HG03442 (cell line): ENCODE data around the gene PDGFRB.

Source experiments
- ATAC-seq: cut with Tn5 transposase; IDR thresholded peaks from one replicate; pipeline ENCODE4 v1.9.1; 2021; ENCODE audit warnings: mild to moderate bottlenecking, moderate library complexity; ENCODE audit not compliant: unreplicated experiment

The PDGFRB gene

DNA sequence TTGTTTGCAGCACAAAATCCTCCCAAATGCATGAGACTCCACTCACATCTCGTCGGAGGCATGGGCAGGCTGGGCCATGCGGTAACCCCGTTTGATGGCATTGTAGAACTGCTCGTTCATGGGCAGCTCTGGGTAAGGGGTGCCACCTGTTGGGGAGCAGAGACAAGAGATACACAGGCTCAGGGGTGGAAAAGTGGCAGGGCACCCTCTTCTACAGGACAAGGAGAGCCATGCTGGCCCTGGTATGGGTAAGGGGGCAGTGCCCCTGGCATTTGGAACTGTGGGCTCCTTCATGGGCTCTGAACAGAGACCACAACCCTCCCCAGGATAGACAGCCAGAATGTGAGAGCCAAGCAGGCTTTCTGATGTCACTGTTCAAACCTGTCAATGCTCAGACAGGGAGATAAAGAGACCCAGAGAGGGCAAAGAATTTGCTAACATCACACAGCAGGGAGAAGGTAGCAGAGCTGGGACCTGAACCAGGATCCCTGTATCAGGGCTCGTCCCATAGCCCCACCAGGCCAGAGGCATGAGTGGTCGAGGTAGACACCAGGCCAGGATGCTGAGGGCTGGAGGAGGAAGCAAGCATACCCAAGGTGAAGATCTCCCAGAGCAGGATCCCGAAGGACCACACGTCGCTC, 36.1 kb downstream of the PDGFRB start:
- no peak for ATAC-seq

DNA sequence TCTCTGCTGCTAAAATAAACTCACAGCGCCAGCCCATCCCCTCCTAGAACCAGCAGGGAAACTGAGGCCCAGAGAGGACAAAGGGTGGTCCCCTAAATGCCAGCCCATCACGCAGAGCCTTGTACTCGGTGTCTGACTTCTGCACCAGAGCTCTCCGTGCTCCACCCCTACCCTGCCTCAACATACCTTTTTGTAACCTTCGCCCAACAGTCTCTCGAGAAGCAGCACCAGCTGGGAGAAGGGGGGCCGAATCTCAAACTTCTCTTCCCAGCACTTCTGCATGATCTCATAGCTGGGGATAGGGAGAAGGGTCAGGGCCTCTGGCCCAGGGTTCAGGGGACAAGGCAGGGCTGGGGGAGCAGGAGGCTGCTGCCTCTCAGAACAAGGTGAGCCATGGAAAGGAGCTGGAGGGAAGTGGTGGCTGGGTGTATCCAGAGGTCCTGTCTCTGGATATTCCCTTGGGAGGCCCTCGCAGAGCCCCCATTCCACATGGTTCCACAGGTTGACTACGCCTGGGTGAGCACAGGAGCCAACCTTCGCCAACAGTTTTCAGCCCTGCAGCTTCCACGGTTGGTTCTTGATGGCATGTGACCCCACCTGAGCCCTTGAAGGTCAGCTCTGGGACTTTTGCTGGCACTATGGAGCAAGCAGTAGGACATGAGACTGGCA, 37.0 kb downstream of the PDGFRB start:
- no peak for ATAC-seq

DNA sequence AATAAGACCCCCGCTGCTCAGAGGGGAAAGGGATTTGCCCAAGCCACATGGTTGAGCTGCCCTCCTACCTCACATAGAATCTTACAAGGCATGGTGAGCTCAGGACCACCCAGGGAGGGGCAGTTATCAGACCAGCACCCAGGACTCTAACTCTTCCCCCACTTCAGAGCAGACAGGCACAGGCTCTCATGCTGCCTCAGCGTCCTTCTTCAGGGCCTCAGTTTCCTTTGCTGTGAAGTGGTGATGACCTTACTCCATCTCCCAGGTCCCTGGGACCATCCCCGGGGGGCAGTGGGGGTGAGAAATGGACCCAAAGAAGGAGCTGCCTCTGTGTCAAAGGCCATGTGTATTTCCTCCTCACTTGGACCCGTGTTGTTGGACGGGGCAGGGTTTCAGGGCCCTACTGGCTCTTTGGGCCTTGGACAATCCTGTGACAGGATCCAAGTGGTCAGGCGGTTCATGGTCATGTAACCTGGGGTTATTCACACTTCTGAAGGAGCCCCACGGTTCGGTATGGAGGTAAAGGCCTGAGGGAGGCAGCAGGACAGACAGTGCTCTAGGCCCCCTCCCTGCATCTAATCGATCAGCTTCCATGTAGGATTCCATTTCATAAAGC, 37.6 kb downstream of the PDGFRB start:
- ATAC-seq: no peak

DNA sequence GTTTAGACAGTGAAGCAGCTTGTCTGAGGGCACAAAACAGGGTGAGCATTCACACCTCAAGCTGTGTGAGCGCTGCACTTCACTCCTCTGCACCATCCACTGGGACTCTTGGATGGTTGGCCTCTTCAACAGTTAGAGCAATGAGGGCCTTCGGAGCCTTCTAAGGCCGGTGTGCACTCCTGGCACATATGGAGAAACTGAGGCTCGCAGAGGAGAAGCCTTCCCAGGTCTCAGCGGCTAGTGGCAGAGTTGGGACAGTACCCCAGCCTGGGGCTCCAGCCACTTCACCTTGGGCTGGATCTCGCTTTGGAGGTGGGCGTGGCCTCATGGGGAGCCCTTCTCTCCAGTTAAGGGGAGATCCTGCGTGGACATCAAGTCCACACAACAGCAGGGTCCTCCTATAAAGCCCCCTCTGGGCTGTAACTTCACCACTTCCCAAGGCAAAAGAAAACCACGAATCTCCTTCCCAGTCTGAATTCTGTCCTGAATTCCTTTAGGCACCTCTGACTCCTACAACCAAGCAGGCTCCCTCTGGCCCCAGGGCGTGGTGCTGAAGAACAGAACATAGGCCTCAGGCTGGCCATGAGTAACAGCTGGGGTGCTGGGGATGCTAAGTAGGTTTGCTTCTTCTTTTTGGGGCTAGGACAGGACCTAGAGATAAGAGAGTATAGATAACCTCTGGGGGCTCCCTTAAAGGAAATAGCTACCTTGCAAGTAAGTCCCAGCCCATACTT, 38.8 kb downstream of the PDGFRB start:
- no peak for ATAC-seq

DNA sequence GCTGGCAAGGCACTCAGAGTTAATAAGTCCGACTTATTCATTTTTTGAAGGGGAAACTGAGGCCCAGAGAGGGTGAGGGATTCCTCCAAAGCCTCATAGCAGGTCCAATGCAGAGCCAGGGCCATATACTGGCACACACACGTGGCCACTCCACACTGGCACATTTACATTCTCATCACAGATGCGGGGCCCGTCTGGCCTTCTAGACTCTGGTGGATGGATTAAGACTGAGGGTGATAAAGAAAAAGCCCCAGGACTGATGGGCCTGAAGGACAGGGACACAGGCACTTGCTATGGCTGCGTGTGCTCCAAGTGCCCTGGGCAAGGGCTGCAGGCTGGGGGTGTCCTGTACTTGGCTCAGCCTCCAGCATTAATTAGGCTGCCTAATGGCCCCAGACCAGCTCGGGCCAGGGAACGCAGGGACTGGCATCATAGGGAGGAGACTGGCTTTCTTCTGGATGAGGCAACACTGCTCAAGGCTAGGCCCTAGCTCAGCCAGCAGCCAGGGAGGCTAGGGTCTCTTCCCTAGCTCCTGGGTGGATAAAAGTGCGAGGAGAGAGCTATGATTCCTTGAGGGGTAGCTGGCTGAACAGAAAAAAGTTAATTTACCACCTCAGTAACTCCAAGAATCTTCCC, 40.8 kb downstream of the PDGFRB start:
- ATAC-seq: no peak

DNA sequence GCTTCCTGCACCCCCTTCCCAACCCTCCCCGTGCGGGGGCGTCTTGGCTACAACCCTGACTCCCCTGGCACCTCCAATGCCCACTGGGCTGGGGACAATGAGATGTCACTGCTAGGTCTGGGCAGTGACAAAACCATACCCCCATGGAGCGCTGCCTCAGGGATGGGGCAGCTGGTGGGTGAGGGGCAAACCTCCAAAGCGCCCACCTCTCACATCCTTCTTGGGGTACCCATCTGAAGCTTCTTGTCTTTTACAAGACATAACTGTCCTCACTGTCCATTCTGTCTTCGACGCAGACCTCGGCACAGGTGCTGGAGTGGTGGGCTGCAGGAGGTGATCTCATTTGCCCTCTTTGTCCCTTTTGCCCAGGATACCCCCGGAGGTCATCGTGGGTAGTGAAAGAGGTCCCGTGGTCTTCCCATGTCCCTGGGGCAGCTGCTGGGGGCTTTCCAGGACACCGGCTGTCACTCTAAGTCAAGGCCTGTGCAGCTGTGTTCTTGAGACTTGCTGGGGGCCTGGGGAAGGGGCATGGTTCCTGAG, 41.5 kb downstream of the PDGFRB start:
- no peak for ATAC-seq

DNA sequence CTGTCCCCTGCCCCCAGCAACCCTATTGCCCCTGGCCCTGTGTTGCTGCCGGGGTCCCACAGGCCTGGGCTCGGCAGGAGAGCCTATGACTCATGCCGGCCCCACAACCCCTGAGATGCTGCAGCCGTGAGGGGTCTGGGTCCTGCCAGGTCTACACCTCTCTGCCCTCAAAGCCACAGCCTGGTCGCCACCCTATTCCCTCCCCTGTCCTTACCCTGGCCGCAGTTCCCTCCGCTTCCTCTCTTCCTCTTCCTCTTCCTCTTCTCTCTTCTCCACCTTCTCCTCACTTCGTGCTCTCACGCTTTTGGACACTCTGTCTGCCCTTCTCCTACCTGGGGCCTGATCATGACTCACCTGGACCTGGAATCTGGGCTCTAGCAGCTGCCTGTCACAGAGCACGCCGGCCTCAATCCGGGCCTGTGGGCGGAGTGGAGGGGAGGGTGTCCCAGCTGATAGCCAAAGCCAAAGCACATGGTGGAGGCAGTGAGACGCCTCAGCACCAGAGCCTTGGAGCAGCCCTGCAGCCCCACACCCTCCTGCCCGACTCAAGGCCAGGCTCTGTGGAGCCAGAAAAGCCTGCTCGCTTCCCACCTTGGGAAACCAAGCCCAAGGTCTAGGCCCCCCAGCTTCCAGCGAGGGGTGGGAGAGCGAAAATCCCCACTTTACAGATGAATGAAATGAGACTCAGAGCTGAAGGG, 42.4 kb downstream of the PDGFRB start:
- ATAC-seq: no peak

DNA sequence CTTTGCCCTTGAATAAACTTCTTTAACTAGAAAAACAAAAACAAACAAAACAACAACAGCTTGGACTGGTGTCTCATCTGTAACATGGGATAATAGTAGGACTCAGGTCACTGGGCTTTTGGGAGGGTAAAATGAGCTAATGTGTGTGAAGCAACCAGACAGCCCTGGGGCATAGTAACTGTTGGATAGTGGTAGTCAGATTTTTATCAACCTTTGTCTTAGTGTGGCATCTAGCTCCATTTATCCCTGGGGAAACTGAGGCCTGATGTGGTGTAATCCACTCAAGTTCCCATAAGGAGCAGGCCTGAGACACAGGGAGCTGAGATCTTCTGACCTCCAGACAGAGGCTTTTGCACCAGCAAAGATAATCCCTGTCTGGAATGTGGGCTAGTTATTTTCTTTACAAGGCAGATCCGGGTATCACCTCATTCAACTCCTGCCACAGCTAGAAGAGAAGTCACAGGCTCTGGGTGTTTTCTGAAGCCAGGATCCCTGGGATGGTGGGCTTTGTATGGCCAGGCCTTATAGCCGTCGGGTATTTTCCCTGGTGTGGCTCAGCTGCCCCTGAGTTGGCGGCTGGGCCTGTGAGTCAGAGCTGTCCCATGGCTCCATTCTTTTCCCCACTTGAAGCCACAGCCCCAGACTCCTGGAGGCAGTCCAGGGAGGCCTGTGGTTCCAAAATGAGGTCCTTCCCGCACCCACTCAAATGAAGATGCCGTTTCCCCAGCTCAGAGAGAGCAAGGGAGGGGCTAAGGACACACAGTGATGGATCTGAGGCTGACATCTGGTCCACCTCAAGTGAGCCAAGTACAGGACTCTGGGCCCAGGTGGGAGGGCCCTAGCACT, 43.2 kb downstream of the PDGFRB start:
- no peak for ATAC-seq

DNA sequence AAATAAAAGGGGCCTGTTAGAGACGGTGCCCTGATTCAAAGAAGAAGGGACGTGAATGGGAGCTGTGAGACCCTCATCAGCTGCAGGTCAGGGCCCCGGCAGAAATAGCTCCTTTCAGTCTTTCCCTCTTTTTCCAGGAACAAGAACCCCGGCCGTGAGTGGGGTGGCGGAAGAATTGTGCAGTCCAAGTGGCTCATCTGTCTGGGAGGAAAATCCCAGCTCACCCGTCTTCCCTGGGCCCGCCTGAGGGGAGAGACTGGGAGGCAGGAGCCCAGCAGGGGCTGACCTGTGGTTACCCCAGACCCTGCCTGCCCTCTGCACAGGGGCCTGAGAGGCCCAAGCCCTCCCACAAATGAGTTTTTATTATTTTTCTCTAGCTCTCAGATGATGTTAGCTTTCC, 44.5 kb downstream of the PDGFRB start:
- no peak for ATAC-seq

DNA sequence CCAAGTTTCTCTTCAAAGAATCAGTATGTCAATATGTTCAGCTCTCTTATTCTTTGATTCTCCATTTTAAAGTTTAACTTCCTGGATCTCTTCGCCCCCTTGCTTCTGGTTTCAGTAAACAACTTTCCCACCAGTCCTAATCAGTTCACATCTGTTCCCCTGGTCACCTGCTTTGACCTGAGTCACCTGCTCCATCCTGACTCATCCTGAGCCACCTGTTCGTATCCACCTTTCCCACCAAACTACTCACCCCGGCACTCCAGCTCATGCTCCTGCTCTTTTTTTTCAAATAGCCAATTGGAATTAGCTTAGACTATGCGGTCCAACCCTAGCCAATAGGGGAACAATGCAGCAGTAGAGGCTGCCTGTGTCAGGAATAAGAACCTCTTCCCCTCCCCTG, 45.7 kb downstream of the PDGFRB start:
- no peak for ATAC-seq

DNA sequence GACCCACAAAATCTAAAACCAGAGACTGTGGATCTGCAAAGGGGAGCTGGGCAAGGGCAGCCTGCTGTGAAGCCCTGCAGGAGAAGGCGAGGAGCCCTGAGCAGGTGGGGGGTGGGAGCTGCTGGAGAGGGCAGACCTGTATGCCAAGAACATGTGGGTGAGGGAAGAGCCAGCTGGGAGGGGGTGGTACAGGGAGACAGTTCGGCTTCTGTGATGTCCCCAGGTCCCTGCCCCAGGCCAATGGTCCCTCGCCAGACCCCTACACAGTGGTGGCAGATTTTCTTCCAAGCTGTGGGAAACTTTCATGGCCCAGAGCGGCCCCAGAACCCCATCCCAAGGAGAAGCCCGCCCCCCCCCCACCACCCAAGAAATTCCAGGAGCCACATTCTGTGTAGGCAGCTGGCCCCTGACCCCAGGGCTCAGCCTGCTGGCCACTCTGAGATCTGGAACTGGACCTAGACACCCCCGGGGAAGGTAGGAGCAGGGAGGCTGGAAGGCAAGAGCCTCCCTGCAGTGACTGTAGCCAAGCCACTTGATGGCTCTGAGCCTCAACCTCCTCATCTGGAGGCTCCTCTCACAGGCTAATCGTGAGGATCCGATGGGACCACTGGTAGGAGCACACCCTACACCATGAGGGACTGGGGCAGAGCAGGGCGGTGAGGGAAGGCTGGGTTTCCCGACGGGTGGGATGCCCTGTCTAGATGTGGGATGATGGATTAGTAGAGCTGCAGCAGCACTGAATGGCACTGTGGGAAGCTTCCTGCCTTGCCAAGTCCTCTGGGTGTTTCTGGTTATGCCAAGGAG, 46.7 kb downstream of the PDGFRB start:
- ATAC-seq: no peak

DNA sequence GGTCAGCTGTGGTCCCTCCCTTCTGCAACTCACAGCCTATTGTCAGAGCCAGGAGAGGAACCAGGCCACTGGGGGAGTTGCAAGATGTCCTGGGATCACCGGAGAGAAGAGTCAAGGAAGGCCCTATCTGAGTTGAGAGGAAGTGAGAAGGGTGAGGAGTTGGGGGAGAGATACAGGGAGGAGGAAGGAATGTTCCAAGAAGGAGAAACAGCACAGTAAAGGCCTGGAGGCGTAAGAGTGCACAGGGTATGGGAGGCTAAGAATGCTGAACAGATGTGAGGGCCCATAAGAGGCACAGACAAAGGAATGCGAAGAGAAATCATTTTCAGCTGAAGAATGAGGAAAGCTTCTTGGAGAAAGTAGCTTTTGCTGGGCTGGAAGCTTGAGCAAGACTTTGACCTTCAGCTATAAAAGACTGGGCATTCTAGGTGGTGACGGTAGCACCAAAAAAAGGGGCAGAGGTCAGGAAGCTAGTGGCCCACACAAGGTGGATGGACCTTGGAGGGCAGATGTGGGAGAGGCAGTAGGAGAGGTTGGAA, 47.7 kb downstream of the PDGFRB start:
- ATAC-seq: no peak

DNA sequence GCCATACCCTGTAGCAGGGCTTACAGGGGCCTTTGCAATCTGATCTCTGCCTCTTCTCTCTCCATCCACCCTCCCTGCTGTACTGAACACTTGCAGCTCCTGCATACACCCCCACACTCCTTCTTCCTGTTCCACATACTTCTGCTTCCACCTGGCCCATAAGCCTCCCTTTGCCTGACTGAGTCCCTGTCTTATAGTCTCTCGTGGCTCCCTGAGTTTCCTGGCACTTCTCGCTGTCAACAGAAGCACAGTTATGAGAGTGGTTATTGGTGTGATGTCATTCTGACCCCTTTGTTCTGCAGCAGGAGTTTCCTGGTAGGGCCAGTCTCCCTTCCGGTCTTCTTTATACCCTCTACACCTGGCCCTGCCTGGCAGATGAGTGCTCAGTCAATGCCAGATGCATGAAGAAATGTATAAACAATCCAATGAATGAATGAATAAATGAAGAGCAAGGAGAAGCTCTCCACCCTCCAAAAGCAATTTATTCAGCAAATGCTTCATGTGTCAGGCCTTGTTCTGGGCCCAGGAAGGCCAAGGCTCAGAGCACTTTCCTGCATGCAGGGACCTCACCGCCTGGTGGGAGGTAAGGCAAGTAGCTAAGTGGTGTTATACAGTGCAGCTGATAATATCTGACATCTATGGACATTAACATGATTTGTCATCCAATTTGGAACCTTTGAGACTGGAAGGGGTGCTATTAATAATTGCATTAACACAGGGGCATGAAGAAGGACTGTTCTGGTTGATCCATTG, 48.8 kb downstream of the PDGFRB start:
- ATAC-seq: no peak

DNA sequence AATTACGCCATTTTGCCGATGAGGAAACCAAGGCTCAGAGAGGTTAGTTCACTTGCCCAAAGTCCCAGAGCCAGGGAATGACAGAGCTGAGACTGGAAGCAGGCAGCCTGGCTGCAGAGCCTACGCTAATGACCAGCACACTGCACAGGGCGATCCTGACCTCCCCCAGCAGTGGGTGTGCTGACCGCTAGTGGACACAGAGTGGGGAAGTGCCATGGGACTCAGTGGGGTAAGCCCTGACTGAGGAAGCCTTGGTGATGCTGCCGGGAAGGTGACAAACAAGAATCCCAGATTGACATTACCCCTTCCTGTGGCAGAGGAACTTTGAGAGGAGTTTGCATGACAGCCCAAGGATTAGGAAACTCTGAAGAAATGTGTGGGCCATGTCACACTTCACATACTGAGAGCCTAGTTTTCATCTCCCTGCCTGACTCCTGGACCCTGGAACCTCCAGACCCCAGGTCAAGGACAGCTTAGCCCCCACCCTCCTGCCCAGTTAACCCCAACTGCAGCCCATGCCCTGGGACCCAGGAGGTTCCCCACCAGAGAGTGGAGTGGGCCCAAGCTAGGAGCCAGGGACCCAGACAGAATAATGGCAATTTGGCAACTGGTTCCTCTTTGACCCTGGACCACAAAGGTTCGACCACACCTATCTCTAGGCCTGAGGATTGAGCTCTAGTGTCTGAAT, 49.6 kb downstream of the PDGFRB start:
- ATAC-seq: no peak

DNA sequence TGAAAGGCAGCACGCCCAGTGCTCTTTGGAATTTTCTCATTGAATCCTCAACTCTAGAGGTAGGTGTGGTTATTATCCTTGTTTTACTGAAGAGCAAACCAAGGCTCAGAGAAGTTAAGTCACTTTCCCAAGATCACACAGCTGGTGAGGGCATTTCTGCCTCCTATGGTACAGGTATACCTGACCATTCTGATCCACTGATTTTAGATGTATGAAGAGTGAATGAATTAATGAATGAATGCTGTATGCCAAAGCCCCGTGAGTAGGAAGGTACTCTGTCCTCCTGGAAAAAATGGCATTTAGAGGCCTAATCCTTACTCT, 51.1 kb downstream of the PDGFRB start:
- ATAC-seq: no peak

DNA sequence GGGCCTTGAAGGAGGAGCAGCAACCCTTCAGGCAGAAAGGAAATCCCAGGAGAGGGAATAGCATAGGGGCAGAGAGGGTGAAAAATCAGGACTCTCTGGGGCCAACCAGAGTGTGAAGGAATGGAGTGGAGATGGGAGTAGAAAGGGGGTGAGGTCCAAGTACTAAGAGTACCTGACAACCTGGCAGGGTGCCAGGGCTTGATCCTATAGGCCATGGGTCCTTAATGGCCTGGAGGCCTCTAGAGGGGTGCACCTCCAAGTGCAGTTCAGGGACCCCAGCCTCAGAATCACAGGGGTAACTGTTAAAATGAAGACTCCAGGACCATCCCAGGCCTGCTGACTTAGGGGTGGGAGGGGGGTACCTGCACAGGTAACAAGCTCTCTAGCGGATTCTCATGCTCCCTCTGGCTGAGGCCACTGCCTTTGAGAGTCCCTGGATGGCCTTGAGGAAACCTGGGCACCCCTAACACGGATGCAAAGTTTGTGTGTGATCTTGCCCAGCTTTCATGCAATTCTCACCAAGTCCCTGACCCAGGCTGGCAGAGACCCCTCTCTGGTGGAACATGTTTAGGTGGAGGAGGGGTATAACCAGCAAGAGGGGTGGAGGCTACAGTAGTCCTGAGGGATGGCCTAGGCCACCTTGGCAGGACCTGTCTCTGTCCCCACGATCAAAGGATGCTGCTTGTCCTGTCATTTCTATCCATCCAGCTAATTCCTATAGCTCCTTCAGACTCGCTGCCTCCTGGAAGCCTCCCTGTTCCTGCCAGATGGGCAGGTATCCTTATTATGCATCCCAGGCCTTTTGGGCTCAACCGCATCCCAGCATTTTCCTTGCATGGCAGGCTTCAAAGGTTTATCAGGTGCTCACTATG, 51.7 kb downstream of the PDGFRB start:
- no peak for ATAC-seq
